DND-41 (cell line): ENCODE measurements around the gene CMBL.

ENCODE experiments used
- ATAC-seq: fragments of 200-7000 bp; cut with Tn5 transposase; 3 replicates; pipeline ENCODE4 v1.9.1; 2021; ENCODE audit warnings: low read depth; ENCODE audit not compliant: insufficient read depth
- DNase-seq: peaks from one replicate; pipeline ENCODE4 v3.0.0-alpha.2; 2020
- H2AFZ ChIP-seq: 2 replicates; pipeline ENCODE4 v1.6.0; 2012; ENCODE audit warnings: low read depth, low read length
- H3K27ac ChIP-seq: 2 replicates; pipeline ENCODE4 v1.5.1; 2012; ENCODE audit warnings: low read length, inconsistent platforms
- H3K27me3 ChIP-seq: fragments of 200-600 bp; sonication (generic); 2 replicates; pipeline ENCODE4 v1.6.0; 2012; ENCODE audit warnings: low read length, mild to moderate bottlenecking, inconsistent platforms; ENCODE audit not compliant: insufficient read depth, poor library complexity
- H3K36me3 ChIP-seq: 2 replicates; pipeline ENCODE4 v1.5.1; 2012; ENCODE audit warnings: low read length, inconsistent platforms; ENCODE audit not compliant: insufficient read depth
- H3K4me1 ChIP-seq: 2 replicates; pipeline ENCODE4 v1.5.1; 2012; ENCODE audit warnings: mild to moderate bottlenecking, low read length; ENCODE audit not compliant: insufficient read depth
- H3K4me2 ChIP-seq: 2 replicates; pipeline ENCODE4 v1.6.0; 2012; ENCODE audit warnings: mild to moderate bottlenecking, moderate library complexity, low read length, inconsistent platforms; ENCODE audit not compliant: insufficient read depth
- H3K4me3 ChIP-seq, 2 experiments: fragments of 200-600 bp in 1 of 2; shearing (Covaris generic) in 1 of 2; 2 replicates each; pipeline ENCODE4 v1.5.1; 2012 to 2016; ENCODE audit warnings: inconsistent platforms in 2 of 2, low read length in 2 of 2, mild to moderate bottlenecking in 2 of 2, low read depth in 1 of 2, moderate library complexity in 1 of 2
- H3K79me2 ChIP-seq: 2 replicates; pipeline ENCODE4 v1.6.0; 2012; ENCODE audit warnings: low read length, inconsistent platforms; ENCODE audit not compliant: insufficient read depth
- H3K9ac ChIP-seq: 2 replicates; pipeline ENCODE4 v1.6.0; 2012; ENCODE audit warnings: low read depth, mild to moderate bottlenecking, inconsistent platforms, low read length, moderate library complexity
- H3K9me3 ChIP-seq: 2 replicates; pipeline ENCODE4 v1.5.1; 2012; ENCODE audit warnings: low read length, moderate library complexity, mild to moderate bottlenecking, inconsistent platforms; ENCODE audit not compliant: insufficient read depth, severe bottlenecking
- H4K20me1 ChIP-seq: 2 replicates; pipeline ENCODE4 v1.6.0; 2012; ENCODE audit warnings: low read length; ENCODE audit not compliant: insufficient read depth
- CTCF ChIP-seq: IDR thresholded peaks from 2 replicates; pipeline ENCODE4 v1.5.1; 2012; ENCODE audit warnings: borderline replicate concordance, low read length, moderate library complexity, mild to moderate bottlenecking; ENCODE audit not compliant: poor library complexity, severe bottlenecking; ENCODE audit errors: extremely low read depth
- EZH2 ChIP-seq: IDR thresholded peaks from 3 replicates; pipeline ENCODE4 v1.6.1; 2012; ENCODE audit warnings: borderline replicate concordance, low read depth, mild to moderate bottlenecking, moderate library complexity, low read length, inconsistent platforms; ENCODE audit not compliant: severe bottlenecking

The CMBL gene

DNA sequence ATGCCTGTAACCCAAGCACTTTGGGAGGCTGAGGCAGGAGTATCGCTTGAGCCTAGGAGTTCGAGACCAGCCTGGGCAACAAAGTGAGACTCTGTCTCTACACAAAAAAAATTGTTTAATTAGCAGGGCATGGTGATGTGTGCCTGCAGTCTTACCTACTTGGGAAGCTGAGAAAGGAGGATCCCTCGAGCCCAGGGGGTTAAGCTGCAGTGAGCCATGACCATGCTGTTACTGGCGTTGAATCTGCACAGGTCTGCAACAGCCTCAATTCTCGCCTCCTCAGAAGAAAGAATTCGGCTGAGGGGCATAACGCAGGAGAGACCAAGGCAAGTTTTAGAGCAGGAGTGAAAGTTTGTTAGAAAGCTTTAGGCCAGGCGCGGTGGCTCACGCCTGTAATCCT is 39.6 kb downstream of the CMBL start:
- Histone ChIP-seq H3K36me3 (peaks cover 28% of the 10 kb centered on the region), H3K9me3 (no peaks in the 10 kb centered on the region), H3K4me1 (no peaks in the 10 kb centered on the region; the same call in 1 of the 2 replicates), H4K20me1 (no peaks in the 10 kb centered on the region; the same call in 1 of the 2 replicates), H3K9ac (no peak overlapping the region), H3K4me2 (no peak overlapping the region), H3K27ac (no peak overlapping the region), H3K4me3 (no peak overlapping the region), H3K27me3 (no peaks in the 10 kb centered on the region), H3K79me2 (no peaks in the 10 kb centered on the region), H2AFZ (no peak overlapping the region)
- TF ChIP-seq EZH2 (no peak), CTCF (no peak)
- ATAC-seq (no peak), DNase-seq (no peak)

- peaks cover 4% of the 10 kb centered on the region; the same call in 1 of the 2 replicates for H4K20me1 ChIP-seq
- no peak overlapping the region for H3K4me3 ChIP-seq
- H3K36me3 ChIP-seq = peaks cover 40% of the 10 kb centered on the region
- no peak; the same call in 2 of the 3 replicates for ATAC-seq
- H3K27me3 ChIP-seq = no peaks in the 10 kb centered on the region
- no peaks in the 10 kb centered on the region for H3K4me1 ChIP-seq
- TF ChIP-seq CTCF (no peak), EZH2 (no peak)
- H3K79me2 ChIP-seq = no peaks in the 10 kb centered on the region
- no peak overlapping the region for H3K27ac ChIP-seq
- no peak overlapping the region for H3K4me2 ChIP-seq
- no peak overlapping the region for H3K9ac ChIP-seq
- no peaks in the 10 kb centered on the region for H3K9me3 ChIP-seq
- no peak overlapping the region for H2AFZ ChIP-seq
- no peak for DNase-seq
Observed at GRCh38 chr5:10266839-10267238, 40.9 kb downstream of the CMBL start.

GRCh38 chr5:10266137-10266536 is 41.6 kb downstream of the CMBL start:
- Histone ChIP-seq H3K27ac (no peak overlapping the region), H3K79me2 (no peaks in the 10 kb centered on the region), H3K27me3 (no peaks in the 10 kb centered on the region), H2AFZ (no peak overlapping the region), H3K4me1 (no peaks in the 10 kb centered on the region), H4K20me1 (peaks cover 10% of the 10 kb centered on the region; the same call in 1 of the 2 replicates), H3K4me2 (no peak overlapping the region), H3K36me3 (peaks cover 47% of the 10 kb centered on the region), H3K9me3 (no peaks in the 10 kb centered on the region), H3K9ac (no peak overlapping the region), H3K4me3 (no peak overlapping the region)
- ATAC-seq = no peak
- DNase-seq = no peak
- TF ChIP-seq EZH2 = no peak
- TF ChIP-seq CTCF = no peak
